Neural cell (in vitro differentiated cells): ENCODE results near the gene CSNK2A3.

ENCODE experiments used
- EZH2 ChIP-seq: fragments of 200-600, 300-800 bp; shearing (Covaris generic), sonication (generic); IDR thresholded peaks from 2 replicates; pipeline ENCODE4 v1.6.1; 2014; ENCODE audit warnings: antibody characterized with exemption, low read length, borderline replicate concordance, mild to moderate bottlenecking; ENCODE audit not compliant: insufficient read depth, poor library complexity, severe bottlenecking
- MXI1 ChIP-seq: fragments of 450-650 bp; conservative IDR thresholded peaks from 2 replicates; pipeline ENCODE4 v1.6.1; 2014; ENCODE audit warnings: antibody characterized with exemption, mild to moderate bottlenecking; ENCODE audit not compliant: poor library complexity, severe bottlenecking
- RAD21 ChIP-seq: fragments of 450-650 bp; conservative IDR thresholded peaks from 2 replicates; pipeline ENCODE4 v1.6.1; 2014; ENCODE audit warnings: antibody characterized with exemption, mild to moderate bottlenecking, moderate library complexity
- REST ChIP-seq: IDR thresholded peaks from 2 replicates; pipeline ENCODE4 v1.6.1; 2012; ENCODE audit warnings: borderline replicate concordance
- TAF1 ChIP-seq: IDR thresholded peaks from 2 replicates; pipeline ENCODE4 v1.6.1; 2012; ENCODE audit warnings: low read depth
- TF ChIP-seq, protein P1 (sequence below): fragments of 450-650 bp; IDR thresholded peaks from 2 replicates; pipeline ENCODE4 v1.5.1; 2014; ENCODE audit warnings: antibody characterized with exemption, mild to moderate bottlenecking, moderate library complexity; ENCODE audit not compliant: poor library complexity, severe bottlenecking

DNA sequence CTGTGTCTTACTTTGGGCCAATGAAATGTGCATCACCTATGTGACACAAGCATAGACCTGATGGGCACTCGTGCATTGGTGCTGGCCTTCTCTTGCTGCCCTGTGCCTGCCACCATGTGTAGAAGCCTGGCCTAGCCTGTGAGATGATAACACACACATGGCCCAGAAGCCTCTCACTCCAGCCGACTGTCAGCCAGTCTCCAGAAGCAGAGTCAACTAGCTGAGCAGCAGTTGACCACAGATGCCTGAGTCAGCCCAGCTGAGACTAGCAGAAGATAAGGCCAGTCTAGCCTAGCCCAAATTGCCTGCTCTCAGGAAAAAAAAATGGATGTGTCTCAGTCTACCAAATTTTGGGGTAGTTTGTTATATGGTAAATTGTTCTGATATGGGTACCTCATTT, 46.2 kb downstream of the CSNK2A3 start:
- TF ChIP-seq, protein P1, sequence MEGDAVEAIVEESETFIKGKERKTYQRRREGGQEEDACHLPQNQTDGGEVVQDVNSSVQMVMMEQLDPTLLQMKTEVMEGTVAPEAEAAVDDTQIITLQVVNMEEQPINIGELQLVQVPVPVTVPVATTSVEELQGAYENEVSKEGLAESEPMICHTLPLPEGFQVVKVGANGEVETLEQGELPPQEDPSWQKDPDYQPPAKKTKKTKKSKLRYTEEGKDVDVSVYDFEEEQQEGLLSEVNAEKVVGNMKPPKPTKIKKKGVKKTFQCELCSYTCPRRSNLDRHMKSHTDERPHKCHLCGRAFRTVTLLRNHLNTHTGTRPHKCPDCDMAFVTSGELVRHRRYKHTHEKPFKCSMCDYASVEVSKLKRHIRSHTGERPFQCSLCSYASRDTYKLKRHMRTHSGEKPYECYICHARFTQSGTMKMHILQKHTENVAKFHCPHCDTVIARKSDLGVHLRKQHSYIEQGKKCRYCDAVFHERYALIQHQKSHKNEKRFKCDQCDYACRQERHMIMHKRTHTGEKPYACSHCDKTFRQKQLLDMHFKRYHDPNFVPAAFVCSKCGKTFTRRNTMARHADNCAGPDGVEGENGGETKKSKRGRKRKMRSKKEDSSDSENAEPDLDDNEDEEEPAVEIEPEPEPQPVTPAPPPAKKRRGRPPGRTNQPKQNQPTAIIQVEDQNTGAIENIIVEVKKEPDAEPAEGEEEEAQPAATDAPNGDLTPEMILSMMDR = no peak
- no peak for TF ChIP-seq RAD21
- TF ChIP-seq REST = no peak
- no peak for TF ChIP-seq EZH2
- no peak for TF ChIP-seq MXI1
- TF ChIP-seq TAF1 = no peak
